Activated naive CD4-positive, alpha-beta T cell treated with anti-CD3 and anti-CD28 coated beads, Interleukin-2, amount 50 U/mL, for 72 hours (primary cell): ENCODE measurements around the gene EPHA7. TPM values are rescaled to one million over a fixed set of nuclear protein-coding genes. Genes with fewer than 3 reads are reported as not detected.

Experiments
- ATAC-seq, 2 donors: fragments of 150-1000 bp; cut with Tn5 transposase; 2 replicates each; pipeline ENCODE4 v1.10.0; 2021; ENCODE audit warnings: mild to moderate bottlenecking in 2 of 2, moderate library complexity in 2 of 2
- DNase-seq, 2 donors: peaks; one replicate each; pipeline ENCODE4 v3.0.0; 2021 to 2022; ENCODE audit warnings: low spot score in 2 of 2
- H3K27ac Mint-ChIP-seq, 2 donors: one replicate each; pipeline ENCODE4 v1.8.0; 2022; ENCODE audit warnings: mild to moderate bottlenecking in 2 of 2, mixed read lengths in 2 of 2
- H3K36me3 Mint-ChIP-seq, 2 donors: one replicate each; pipeline ENCODE4 v1.8.0; 2022; ENCODE audit warnings: mixed read lengths in 2 of 2
- H3K9me3 Mint-ChIP-seq, 2 donors: one replicate each; pipeline ENCODE4 v1.8.0; 2022; ENCODE audit warnings: mixed read lengths in 2 of 2
- total RNA-seq, 2 donors: library from RNA; stranded (reverse); gene quantifications; one replicate each; pipeline ENCODE4 v1.2.3, GENCODE V29; 2022

The EPHA7 gene
- total RNA-seq, 2 donors from 2014 or later: not detected

DNA sequence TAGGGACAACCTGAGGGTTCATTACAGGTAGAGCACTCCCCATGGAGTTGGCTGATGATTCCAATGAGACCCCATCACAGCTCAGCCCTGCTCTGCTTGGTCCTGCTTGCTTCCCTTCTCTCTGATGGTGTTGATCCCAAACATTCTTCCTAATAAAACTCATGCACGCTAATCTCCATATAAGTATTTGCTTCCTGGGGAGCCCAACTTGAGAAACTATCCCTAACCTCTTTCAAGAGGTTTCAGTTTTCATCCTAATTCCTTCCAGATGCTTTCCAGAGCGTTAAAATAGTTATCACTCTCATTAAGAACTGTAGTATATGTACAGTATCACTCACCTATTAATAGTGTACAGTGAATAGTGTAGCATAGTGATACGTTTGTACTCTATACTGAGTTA lies 68.1 kb downstream of the EPHA7 start:
- no peak overlapping the region for H3K27ac Mint-ChIP-seq
- H3K9me3 Mint-ChIP-seq: no peaks in the 10 kb centered on the region
- ATAC-seq (no peak), DNase-seq (no peak)
- no peaks in the 10 kb centered on the region for H3K36me3 Mint-ChIP-seq

DNA sequence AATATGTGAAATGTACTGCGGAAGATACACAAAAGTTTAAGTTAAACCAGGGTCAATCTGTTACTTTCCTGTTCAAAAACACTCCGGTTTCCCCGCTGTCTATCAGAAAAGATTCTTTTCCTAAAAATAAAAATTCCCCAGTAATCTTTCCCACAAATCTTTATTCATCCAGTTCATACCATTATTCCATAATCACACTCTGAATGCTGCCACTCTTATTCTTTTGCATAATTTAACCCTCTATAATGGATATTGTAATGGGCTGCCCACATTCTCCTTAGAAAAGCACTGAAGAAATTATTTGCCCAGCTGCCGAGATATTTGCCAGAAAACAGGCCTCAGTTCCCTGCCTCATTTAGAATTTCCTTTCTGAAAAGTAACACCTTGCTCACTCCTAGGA lies 68.6 kb downstream of the EPHA7 start:
- Mint-ChIP-seq H3K9me3 (no peaks in the 10 kb centered on the region), H3K27ac (no peak overlapping the region), H3K36me3 (no peaks in the 10 kb centered on the region)
- ATAC-seq (no peak), DNase-seq (no peak)

DNA sequence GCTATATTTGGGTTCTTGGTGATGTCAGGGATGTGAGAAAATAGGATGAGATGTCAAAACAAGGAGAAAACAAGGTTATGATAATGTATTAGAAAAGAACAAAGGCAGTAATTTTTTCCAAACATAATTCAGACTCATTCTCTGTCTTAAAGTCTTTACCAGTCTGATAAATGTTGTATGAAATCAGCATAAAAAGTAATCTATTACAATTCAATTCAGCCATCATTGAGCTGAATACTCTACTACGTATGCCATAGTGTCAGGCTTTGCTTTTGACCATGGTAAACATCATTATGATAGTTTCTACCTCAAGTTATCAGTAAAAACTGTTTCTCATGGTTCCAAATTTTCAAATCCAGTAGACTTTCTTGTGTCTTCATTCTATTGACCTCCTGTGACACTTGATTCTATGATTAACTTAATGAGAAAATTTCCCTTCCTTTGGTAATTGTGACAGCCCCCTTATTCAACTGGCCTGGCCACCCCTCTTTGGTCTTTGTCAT lies 75.0 kb downstream of the EPHA7 start:
- Mint-ChIP-seq H3K9me3 (no peaks in the 10 kb centered on the region), H3K27ac (no peak overlapping the region), H3K36me3 (no peaks in the 10 kb centered on the region)
- DNase-seq (no peak), ATAC-seq (no peak)

- no peak for ATAC-seq
- Mint-ChIP-seq H3K36me3 (no peaks in the 10 kb centered on the region), H3K27ac (no peak overlapping the region), H3K9me3 (no peaks in the 10 kb centered on the region)
- DNase-seq: no peak
Observed at GRCh38 chr6:93343476-93343875, 75.9 kb downstream of the EPHA7 start.

DNA sequence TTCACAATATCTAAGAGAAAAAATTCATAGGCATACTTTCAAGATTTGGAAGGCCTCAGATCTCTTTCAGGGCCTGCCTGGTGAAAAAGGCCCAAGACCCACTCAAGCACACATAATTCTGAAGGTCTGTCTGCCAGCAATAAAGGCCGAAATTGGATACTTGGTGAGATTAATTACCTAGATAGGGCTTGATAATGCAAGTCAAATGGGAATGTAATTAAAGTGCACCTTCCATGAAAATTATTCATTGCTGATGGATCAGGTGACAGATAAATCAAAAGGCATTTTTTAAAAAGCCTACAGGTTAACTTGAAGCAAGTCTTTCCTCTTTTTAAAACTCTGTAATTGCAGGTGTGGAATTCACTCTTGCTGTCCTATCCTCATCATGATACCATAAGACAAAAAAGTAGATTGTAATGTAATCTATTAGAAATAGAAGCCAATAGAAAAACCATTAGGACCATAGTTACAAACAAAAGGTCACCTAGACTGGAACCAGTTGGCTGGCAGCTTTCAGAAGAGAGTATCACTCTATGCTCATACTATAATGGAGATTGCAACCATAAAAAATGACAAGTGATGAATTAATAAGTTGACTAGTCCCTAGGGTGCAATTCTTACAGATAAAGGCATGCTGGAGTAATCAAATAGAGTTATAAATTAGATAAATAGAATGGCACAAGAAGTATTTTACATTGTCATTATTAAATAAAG lies 77.3 kb downstream of the EPHA7 start:
- peaks cover 4 to 5% of the 10 kb centered on the region in 2 donors for H3K9me3 Mint-ChIP-seq
- no peak for ATAC-seq
- DNase-seq: no peak
- no peak overlapping the region for H3K27ac Mint-ChIP-seq
- H3K36me3 Mint-ChIP-seq: no peaks in the 10 kb centered on the region

- ATAC-seq (no peak), DNase-seq (no peak)
- Mint-ChIP-seq H3K36me3 (no peaks in the 10 kb centered on the region), H3K9me3 (peaks cover 4 to 5% of the 10 kb centered on the region in 2 donors), H3K27ac (no peak overlapping the region)
Observed at GRCh38 chr6:93337772-93338394, 81.5 kb downstream of the EPHA7 start.

GRCh38 chr6:93337014-93337413 lies 82.3 kb downstream of the EPHA7 start:
- DNase-seq (no peak), ATAC-seq (no peak)
- H3K27ac Mint-ChIP-seq: no peak overlapping the region
- no peaks in the 10 kb centered on the region for H3K36me3 Mint-ChIP-seq
- H3K9me3 Mint-ChIP-seq: peaks cover 4 to 5% of the 10 kb centered on the region in 2 donors

- DNase-seq (no peak), ATAC-seq (no peak)
- Mint-ChIP-seq H3K9me3 (peaks cover 11 to 17% of the 10 kb centered on the region in 2 donors), H3K27ac (no peak overlapping the region), H3K36me3 (no peaks in the 10 kb centered on the region)
Observed at GRCh38 chr6:93329301-93330000, 89.9 kb downstream of the EPHA7 start.

- Mint-ChIP-seq H3K27ac (no peak overlapping the region), H3K36me3 (no peaks in the 10 kb centered on the region), H3K9me3 (peaks cover 11 to 18% of the 10 kb centered on the region in 2 donors)
- DNase-seq: no peak
- no peak for ATAC-seq
Observed at GRCh38 chr6:93327857-93328256, 91.5 kb downstream of the EPHA7 start.

DNA sequence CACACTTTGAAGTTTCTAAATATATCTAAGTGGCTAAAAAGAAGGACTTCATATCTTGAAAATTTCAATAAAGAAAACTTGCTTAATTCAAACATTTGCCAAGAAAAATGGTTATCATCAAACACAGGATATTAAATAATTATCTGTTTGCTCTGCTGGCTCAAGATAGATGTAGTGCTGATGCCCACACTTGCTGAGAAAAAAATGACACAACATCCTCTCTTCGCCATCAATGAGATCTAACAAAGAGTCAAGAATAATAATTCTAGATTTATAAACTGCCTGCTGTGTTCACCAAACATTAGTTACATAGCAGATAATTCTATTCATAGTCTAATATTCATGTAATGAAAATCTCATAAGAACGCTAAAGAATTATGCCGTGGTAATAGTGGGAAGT lies 93.6 kb downstream of the EPHA7 start:
- no peak overlapping the region for H3K27ac Mint-ChIP-seq
- H3K36me3 Mint-ChIP-seq: no peaks in the 10 kb centered on the region
- ATAC-seq (no peak), DNase-seq (no peak)
- peaks cover 11 to 18% of the 10 kb centered on the region in 2 donors for H3K9me3 Mint-ChIP-seq

DNA sequence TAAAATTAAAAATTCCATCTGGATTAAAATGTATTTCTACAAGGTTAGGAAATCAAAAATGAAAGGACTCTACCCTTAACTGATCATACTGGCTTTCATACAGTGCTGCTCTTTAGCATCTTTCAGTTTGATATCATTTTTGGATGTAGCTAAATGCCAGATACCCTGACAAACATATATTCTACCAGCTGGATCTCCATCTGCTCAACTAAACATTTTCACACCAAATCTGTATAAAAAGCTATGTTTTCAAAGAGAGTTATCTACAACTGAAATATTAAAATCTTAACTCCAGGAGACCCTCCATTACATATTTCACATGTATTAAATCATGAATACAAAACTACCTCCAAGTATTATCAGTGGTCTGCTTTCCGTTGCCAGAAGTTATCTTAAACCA lies 95.7 kb downstream of the EPHA7 start:
- DNase-seq (no peak), ATAC-seq (no peak)
- H3K36me3 Mint-ChIP-seq: no peaks in the 10 kb centered on the region
- no peak overlapping the region for H3K27ac Mint-ChIP-seq
- peaks cover 9 to 18% of the 10 kb centered on the region in 2 donors for H3K9me3 Mint-ChIP-seq

GRCh38 chr6:93322651-93323050 lies 96.7 kb downstream of the EPHA7 start:
- Mint-ChIP-seq H3K36me3 (no peaks in the 10 kb centered on the region), H3K27ac (no peak overlapping the region), H3K9me3 (peaks cover 5 to 14% of the 10 kb centered on the region in 2 donors)
- ATAC-seq (no peak), DNase-seq (no peak)

- Mint-ChIP-seq H3K36me3 (no peaks in the 10 kb centered on the region), H3K9me3 (peaks cover 0 to under 1% of the 10 kb centered on the region in 2 donors), H3K27ac (no peak overlapping the region)
- no peak for ATAC-seq
- DNase-seq: no peak
Observed at GRCh38 chr6:93319304-93319703, 100.1 kb downstream of the EPHA7 start.

GRCh38 chr6:93318121-93318520 lies 101.2 kb downstream of the EPHA7 start:
- ATAC-seq: no peak
- no peak for DNase-seq
- H3K9me3 Mint-ChIP-seq: no peaks in the 10 kb centered on the region
- H3K36me3 Mint-ChIP-seq: no peaks in the 10 kb centered on the region
- H3K27ac Mint-ChIP-seq: no peak overlapping the region

DNA sequence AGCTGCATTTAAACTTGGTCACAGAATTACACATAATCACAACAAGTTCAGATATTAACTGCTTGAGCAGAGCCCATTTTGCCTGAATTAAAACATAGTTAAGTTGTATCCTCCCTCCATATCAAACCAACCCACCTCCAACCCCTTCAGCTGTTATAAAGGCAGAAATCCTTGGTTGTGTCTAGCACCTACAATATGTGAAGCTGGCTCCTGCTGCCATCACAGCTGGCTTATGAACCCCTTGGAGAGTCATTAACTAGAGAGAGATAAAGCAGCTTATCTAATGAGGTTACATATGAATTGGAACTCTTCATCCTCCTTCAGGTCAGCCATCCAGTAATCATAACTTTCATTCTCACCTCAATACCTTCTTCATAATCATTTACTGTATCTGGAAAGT lies 101.8 kb downstream of the EPHA7 start:
- Mint-ChIP-seq H3K36me3 (no peaks in the 10 kb centered on the region), H3K9me3 (no peaks in the 10 kb centered on the region), H3K27ac (no peak overlapping the region)
- no peak for ATAC-seq
- DNase-seq: no peak

DNA sequence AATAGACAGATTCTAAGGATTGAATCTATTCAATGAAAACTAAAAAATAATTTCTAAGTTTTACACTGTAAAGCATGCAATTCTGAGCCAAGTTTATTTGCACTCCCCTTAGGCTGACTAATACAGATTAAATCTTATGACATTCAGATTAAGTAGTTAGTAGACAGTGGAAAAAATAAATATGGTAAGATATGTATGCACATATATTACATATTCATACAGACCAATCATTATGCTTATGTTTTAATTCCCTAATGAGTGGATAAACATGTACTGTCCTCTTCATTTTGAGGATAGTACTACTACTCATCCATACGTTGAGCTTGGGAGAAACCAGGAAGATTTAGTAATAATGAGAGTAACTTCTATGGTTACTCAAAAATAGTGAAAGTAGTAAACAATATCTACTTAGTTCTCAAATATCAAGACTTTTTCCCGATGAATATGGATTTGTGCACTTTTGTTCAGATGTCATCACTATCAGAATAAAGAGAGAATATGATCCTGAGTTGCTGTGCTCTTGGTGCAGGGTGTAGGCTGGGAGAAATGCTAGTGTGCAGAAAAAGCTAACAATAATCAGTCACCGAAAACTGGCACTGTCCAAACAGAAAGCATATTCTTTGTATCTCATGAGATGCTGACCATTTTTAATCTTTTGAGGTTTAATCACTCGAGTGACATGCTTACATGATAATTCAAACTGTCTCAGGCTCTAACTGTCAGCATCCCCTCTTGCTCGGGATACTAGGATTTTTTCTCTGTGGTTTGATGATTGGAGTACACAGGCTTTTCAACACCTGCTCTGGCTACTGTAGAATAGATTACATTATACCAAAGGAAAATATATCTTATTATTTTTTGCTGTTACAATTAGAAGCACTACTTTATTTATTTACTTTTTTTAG lies 111.6 kb downstream of the EPHA7 start:
- ATAC-seq: no peak

More for the DNA sequence above, 111.6 kb downstream of the EPHA7 start:
- no peak for DNase-seq
- Mint-ChIP-seq H3K27ac (no peak overlapping the region), H3K9me3 (peaks cover 5 to 16% of the 10 kb centered on the region in 2 donors), H3K36me3 (no peaks in the 10 kb centered on the region)
